ENCODE measurements around the gene TXNL4B.

DNA sequence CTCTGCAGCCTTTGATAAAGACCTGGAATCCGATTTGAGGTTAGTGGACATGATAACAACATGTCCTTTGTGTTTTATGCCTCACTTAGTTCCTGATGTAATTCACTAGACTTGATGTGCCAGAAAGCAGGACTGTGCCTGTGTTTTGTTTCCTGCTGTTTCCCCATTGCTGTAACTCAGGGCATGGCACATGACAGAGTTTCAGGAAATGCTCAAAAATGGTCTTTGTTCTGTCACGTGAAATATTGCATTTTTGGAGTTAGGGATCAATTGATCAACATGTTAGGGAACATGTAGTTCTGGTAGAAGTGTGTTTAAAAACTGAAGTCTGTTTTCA is 33.0 kb upstream of the TXNL4B start:
- TF ChIP-seq, protein P1, sequence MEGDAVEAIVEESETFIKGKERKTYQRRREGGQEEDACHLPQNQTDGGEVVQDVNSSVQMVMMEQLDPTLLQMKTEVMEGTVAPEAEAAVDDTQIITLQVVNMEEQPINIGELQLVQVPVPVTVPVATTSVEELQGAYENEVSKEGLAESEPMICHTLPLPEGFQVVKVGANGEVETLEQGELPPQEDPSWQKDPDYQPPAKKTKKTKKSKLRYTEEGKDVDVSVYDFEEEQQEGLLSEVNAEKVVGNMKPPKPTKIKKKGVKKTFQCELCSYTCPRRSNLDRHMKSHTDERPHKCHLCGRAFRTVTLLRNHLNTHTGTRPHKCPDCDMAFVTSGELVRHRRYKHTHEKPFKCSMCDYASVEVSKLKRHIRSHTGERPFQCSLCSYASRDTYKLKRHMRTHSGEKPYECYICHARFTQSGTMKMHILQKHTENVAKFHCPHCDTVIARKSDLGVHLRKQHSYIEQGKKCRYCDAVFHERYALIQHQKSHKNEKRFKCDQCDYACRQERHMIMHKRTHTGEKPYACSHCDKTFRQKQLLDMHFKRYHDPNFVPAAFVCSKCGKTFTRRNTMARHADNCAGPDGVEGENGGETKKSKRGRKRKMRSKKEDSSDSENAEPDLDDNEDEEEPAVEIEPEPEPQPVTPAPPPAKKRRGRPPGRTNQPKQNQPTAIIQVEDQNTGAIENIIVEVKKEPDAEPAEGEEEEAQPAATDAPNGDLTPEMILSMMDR (IDR thresholded peaks at IDR 0.05), result no peak
- TF ChIP-seq EP300 (IDR thresholded peaks at IDR 0.05), result no peak

All from ovary (tissue), 3 donors.